Tibial nerve (tissue), 3 donors: ENCODE data around the gene ASGR2.
"Not testable (repeated sequence)": the region's sequence is repeated elsewhere in the genome, so short reads cannot be mapped to it uniquely, and the experiment has no call there.

ENCODE experiments used
- POLR2A ChIP-seq, 2 donors: fragments of 450-650 bp; IDR thresholded peaks; one replicate each; pipeline ENCODE4 v1.6.1; 2017; ENCODE audit warnings: antibody characterized with exemption in 2 of 2, mild to moderate bottlenecking in 2 of 2, moderate library complexity in 2 of 2
- TF ChIP-seq, protein P1 (sequence below), 5 experiments: fragments of 200-600 bp in 3 of 5; fragments of 450-650 bp in 2 of 5; sonication (generic) in 3 of 5; IDR thresholded peaks; one replicate each; pipeline ENCODE4 v1.5.1; 2016 to 2019; ENCODE audit warnings: antibody characterized with exemption in 5 of 5, mild to moderate bottlenecking in 3 of 5, moderate library complexity in 2 of 5

DNA sequence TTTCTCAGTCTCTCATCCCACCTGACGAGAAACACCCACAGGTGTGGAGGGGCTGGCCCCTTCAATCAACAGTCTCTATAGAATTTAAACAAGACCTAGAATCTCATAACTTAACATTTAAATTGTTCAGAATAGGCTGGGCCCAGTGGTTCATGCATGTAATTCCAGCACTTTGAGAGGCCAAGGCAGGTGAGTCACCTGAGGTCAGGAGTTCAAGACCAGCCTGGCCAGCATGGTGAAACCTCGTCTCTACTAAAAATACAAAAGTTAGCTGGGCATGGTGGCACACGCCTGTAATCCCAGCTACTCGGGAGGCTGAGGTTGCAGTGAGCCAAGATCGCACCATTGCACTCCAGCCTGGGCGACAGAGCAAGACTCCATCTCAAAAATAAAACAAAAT lies 25.1 kb downstream of the ASGR2 start:
- TF ChIP-seq, protein P1, sequence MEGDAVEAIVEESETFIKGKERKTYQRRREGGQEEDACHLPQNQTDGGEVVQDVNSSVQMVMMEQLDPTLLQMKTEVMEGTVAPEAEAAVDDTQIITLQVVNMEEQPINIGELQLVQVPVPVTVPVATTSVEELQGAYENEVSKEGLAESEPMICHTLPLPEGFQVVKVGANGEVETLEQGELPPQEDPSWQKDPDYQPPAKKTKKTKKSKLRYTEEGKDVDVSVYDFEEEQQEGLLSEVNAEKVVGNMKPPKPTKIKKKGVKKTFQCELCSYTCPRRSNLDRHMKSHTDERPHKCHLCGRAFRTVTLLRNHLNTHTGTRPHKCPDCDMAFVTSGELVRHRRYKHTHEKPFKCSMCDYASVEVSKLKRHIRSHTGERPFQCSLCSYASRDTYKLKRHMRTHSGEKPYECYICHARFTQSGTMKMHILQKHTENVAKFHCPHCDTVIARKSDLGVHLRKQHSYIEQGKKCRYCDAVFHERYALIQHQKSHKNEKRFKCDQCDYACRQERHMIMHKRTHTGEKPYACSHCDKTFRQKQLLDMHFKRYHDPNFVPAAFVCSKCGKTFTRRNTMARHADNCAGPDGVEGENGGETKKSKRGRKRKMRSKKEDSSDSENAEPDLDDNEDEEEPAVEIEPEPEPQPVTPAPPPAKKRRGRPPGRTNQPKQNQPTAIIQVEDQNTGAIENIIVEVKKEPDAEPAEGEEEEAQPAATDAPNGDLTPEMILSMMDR (IDR thresholded peaks at IDR 0.05): not testable (repeated sequence)
- not testable (repeated sequence) for TF ChIP-seq POLR2A (IDR thresholded peaks at IDR 0.05)
